ENCODE data around the gene COL21A1.
"Not testable (repeated sequence)": the region's sequence is repeated elsewhere in the genome, so short reads cannot be mapped to it uniquely, and the experiment has no call there.

The COL21A1 gene

DNA sequence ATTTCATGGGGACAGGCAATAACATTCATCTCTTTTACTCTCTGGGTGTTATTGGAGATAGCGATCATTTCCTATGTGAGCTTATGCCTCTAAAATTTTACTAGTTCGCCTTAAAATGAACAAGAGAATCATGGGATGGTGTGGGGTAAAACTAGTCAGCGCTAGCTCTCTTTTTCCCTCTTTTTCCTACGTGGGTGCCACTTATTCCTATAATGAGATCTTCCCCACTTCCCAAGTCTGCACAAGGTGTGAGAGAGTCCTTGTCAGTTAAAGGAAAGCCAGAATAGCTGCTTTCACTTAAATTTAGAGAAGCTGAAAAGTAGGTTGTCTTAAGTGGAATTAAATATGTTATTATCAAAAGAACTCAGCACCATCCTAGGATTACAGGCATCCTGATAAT lies 198.8 kb downstream of the COL21A1 start:
- DNase-seq (ENCODE audit: low read depth in 2 of 2) = no peak

GRCh38 chr6:56047931-56048540 lies 199.3 kb downstream of the COL21A1 start:
- DNase-seq (ENCODE audit: low read depth in 2 of 2) = no peak

DNA sequence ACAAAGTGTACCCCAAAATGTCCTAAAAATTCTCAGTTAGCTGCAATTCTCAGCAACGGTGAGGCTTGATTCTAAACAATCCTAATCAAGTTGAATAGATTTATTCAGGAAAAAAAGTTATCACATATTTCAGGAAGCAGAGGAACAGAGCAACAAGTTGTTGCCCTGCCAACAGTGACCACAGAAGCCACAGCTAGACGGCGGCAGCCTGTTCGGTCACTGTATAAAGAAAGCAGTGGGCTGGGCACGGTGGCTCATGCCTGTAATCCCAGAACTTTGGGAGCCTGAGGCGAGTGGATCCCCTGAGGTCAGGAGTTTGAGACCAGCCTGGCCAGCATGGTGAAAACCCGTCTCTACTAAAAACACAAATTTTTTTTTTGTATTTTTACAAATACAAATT lies 200.8 kb downstream of the COL21A1 start:
- no peak for DNase-seq (ENCODE audit: low read depth in 2 of 2)

GRCh38 chr6:56043761-56044160 lies 203.6 kb downstream of the COL21A1 start:
- DNase-seq (ENCODE audit: low read depth in 2 of 2) = no peak

DNA sequence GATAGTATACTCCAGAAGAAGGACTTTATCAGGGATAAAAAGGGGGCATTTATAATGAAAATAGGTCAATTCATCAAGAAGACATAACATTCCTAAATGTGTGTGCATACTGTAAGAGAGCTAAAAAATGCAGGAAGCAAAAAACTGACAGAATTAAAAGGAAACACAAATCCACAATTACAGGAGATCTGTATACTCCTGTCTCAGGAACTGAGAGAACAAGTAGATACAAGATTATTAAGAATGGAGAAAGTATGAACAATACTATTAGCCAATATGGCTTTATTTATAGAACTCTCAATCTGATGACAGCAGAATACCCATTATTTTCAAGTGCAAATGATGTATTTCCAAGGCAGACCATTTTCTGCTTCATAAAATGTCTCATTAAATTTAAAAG lies 204.3 kb downstream of the COL21A1 start:
- no peak for DNase-seq (ENCODE audit: low read depth in 2 of 2)

DNA sequence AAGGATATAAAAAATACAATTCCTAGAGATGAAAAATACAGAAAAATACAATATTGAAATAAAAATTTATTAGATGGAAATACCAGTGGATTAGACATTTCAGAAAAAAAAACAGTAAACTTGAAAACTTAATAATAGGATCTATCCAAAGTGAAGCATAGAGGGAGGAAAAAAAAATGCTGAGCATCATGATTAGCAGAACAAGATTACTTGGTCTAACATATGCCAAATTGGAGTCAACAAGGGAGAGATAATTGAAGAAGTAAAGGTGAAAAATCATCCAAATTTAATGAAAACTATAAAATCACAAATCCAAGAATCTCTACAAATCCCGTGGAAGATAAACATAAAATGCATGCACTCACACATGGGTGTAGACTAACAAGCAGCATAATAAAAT lies 205.8 kb downstream of the COL21A1 start:
- DNase-seq (ENCODE audit: low read depth in 2 of 2) = no peak

DNA sequence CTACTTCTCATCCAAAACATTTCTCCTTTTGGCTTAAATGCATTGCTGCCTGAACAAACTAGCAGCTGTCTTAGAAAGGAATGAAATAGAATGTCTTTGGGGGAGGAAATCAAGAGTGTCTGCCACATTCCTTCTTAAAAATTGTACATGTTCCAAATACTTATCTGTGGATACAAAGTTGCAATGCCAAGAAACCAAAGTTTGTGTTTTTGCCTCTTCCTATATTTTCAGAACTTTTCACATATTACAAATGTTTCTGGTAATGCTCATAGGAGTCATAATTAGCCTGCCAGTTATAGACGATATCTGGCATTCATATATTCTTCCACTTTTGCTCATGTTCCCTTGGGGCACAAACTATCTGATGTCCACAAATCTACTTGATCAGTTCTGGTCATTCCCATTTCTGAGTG lies 206.5 kb downstream of the COL21A1 start:
- DNase-seq (ENCODE audit: low read depth in 2 of 2) = no peak

- DNase-seq (ENCODE audit: low read depth in 2 of 2) = no peak
These were observed 207.2 kb downstream of the COL21A1 start for GRCh38 chr6:56040223-56040622.

DNA sequence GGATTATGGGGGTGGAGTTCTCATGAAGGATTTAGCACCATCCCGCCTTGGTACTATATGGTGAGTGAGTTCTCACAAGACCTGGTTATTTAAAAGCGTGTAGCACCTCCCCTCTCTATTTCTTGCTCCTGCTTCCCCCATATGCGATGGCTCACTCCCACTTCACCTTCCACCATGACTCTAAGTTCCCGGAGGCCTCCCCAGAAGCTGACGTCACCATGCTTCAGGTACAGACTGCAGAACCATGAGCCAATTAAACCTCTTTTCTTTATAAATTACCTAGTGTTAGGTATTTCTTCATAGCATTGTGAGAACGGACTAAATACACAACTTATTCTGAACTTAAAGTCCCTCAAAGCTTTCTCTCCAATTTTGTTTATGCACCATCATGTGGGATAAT lies 208.6 kb downstream of the COL21A1 start:
- no peak for DNase-seq (ENCODE audit: low read depth in 2 of 2)

GRCh38 chr6:56037601-56038000 lies 209.8 kb downstream of the COL21A1 start:
- no peak for DNase-seq (ENCODE audit: low read depth in 2 of 2)

DNA sequence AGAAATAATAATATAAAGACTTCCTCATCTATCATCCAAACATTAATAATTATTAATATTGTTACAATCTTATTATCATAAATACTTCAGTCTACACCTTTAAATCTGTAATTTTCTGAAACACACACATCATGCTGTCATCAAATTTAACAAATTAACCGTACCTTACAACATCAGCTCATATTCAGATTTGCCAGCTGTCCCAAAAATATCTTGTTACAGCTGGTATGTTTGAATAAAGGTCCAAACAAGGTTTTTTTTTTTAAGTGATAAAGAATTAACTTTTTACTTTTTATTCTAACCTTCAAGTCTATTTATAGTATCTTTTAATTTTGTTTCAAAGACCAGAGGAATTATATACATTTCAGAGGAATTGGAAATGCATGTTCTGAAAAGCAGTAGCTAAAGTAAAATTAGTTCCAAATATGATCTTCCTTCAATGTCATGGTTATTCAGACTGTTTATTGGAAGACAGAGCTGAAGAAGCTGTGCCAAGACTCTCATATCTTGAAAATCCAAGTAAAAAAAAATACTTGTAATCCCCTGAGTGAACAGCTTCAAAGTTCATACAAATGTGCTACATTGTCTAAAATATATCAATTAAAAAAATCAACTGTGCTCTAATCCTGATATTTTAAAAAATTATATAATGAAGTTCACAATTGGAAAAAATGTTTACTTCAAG lies 210.3 kb downstream of the COL21A1 start:
- no peak for DNase-seq (ENCODE audit: low read depth in 2 of 2)

DNA sequence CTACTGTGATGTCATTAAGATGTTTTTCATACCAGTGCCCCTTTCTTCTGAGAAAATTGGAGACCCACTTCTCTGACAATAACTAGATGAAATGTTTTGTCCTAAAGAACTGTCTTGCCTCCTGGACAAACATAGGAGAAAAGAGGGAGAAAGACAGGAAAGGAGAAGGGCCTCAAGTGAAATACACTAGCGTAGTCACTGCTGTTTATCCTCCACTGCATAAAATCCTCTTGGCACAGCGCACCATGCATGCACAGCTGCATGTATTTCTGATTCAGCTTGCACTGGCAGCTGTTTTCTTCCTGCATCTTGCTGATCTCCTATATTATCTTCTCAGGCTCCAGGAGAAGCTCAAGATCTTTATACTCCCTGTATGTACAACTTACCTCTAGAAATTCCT lies 214.0 kb downstream of the COL21A1 start:
- no peak for DNase-seq (ENCODE audit: low read depth in 2 of 2)

GRCh38 chr6:56032715-56033260 lies 214.6 kb downstream of the COL21A1 start:
- no peak for DNase-seq (ENCODE audit: low read depth in 2 of 2)

- DNase-seq (ENCODE audit: low read depth in 2 of 2) = no peak
These were observed 219.5 kb downstream of the COL21A1 start for GRCh38 chr6:56027865-56028264.

- DNase-seq (ENCODE audit: low read depth in 2 of 2) = no peak
These were observed 220.8 kb downstream of the COL21A1 start for GRCh38 chr6:56026455-56027180.

- DNase-seq (ENCODE audit: low read depth in 2 of 2) = no peak
These were observed 221.6 kb downstream of the COL21A1 start for GRCh38 chr6:56025795-56026194.

GRCh38 chr6:56024931-56025330 lies 222.4 kb downstream of the COL21A1 start:
- DNase-seq (ENCODE audit: low read depth in 2 of 2) = no peak

DNA sequence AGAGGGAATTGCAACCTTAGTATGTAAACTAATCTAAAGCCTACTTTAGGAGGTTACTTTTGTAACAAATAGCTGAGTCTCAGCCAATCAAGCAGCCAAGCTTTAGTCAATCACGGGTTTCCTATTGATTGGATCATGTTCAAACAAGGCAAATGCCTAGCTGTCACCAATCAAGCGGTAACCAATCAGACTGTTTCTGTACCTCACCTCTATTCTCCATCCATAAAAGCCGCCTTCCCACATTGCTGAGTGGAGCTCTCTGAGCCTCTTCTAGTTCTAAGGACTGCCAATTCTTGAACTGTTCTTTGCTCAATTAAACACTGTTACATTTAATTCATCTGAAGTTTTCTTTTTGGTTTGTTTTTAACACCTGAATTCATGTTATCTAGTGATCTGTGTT lies 223.6 kb downstream of the COL21A1 start:
- DNase-seq (ENCODE audit: low read depth in 2 of 2) = no peak

DNA sequence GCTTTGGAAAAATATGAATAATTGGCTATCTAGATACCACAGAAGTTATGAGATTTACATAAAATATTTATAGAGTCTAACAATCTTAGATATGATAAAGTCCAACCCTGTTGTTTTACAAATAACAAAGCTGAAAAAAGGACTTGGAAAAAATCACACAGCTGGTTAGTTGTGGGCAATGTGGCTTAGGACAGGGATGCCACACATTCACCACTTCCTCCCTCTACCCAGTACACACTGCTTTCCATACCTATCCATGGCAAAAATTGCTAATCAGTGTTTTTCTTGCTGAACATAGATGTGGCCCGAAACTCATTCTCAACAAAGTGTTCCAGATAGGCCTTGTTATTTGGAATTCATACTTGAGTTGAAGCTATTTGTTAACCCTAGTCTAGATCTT lies 224.7 kb downstream of the COL21A1 start:
- DNase-seq (ENCODE audit: low read depth in 2 of 2) = no peak

DNA sequence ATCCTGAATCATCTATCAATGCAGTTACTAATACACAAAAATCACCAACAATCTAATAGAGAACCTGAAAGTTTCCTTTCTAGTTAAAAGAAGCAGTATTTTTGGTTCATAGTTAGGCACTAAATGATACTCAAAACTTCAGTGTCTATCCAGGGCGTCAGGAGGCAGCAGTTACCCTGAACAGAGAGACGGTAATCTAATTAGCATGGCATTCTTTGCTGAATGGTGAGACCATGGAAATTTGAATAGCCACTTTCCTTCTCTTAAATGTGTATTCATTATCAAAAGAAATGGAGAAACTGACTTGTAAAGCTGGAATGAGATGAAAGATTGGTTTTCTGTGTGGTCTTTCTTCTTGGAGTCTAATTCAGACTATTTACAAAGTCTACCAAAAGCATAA lies 225.4 kb downstream of the COL21A1 start:
- no peak for DNase-seq (ENCODE audit: low read depth in 2 of 2)

GRCh38 chr6:56019973-56020372 lies 227.4 kb downstream of the COL21A1 start:
- DNase-seq (ENCODE audit: low read depth in 2 of 2) = no peak

- DNase-seq (ENCODE audit: low read depth in 2 of 2) = no peak
These were observed 230.2 kb downstream of the COL21A1 start for GRCh38 chr6:56017198-56017597.

DNA sequence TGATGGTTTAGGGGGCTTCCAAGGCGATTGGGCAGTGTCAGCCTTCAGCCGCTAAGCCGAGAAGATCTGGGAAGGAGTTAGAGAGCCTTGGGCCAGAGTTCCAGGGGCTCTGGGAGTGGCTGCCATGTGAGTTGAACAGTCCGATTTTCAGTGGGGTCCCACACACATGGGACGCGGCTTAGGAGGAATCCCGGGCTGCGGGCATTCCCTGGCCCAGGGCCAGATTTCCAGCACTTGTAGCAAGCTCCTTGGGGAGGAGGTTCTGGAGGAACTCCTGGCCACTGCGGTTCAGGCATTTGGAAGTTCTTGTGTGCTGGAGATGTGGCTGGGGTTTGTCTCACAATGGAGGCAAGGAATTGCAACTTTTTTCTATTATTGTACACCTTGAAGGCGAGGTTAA lies 233.3 kb downstream of the COL21A1 start:
- DNase-seq (ENCODE audit: low read depth in 2 of 2) = not testable (repeated sequence)
